HEK293 (cell line): Measurements from ENCODE around the gene EXOSC5.

Experiments used
- CTCF ChIA-PET: fragments of 350-600 bp; formaldehyde crosslinking; extraction: SDS; loops from one replicate; lab custom pipeline; 2021; ENCODE audit warnings: antibody characterized with exemption; lab: Yijun Ruan, JAX
- POLR2A ChIA-PET: fragments of 300-600 bp; formaldehyde crosslinking; extraction: SDS; loops from one replicate; lab custom pipeline; 2020; ENCODE audit warnings: antibody characterized with exemption, inconsistent platforms; lab: Yijun Ruan, JAX
- H3K27ac ChIP-seq: fragments of 200-500 bp; sonication (Bioruptor generic); 2 replicates; pipeline ENCODE4 v1.5.1; 2014; ENCODE audit warnings: low read depth, low read length, control low read depth, inconsistent platforms; ENCODE audit errors: extremely low read depth
- H3K36me3 ChIP-seq, 2 experiments: fragments of 200-500 bp in 1 of 2; sonication (Bioruptor generic) in 1 of 2; 1 replicate in 1 of 2; 2 replicates in 1 of 2; pipeline ENCODE4 v1.5.1; 2014 to 2017; ENCODE audit warnings: inconsistent platforms in 2 of 2, low read length in 2 of 2; ENCODE audit not compliant: control insufficient read depth in 2 of 2, insufficient read depth in 1 of 2
- H3K4me1 ChIP-seq: fragments of 200-500 bp; sonication (Bioruptor generic); 2 replicates; pipeline ENCODE4 v1.5.1; 2014; ENCODE audit warnings: mild to moderate bottlenecking, low read length, inconsistent platforms; ENCODE audit not compliant: control insufficient read depth, insufficient read depth
- H3K4me3 ChIP-seq: 2 replicates; pipeline ENCODE4 v1.5.1; 2011; ENCODE audit warnings: low read depth, mild to moderate bottlenecking, control low read depth, low read length, moderate library complexity
- H3K9me3 ChIP-seq: fragments of 200-500 bp; sonication (Bioruptor generic); 2 replicates; pipeline ENCODE4 v1.5.1; 2014; ENCODE audit warnings: low read depth, low read length, inconsistent platforms; ENCODE audit not compliant: control insufficient read depth, insufficient read depth
- BCL11B ChIP-seq: fragments of 450-650 bp; formaldehyde crosslinking; IDR thresholded peaks from 2 replicates; pipeline ENCODE4 v1.5.1; 2016; ENCODE audit warnings: low read depth, missing biosample characterization, missing genetic modification characterization
- GLI2 ChIP-seq: fragments of 450-650 bp; formaldehyde crosslinking; IDR thresholded peaks from 2 replicates; pipeline ENCODE4; 2017; ENCODE audit warnings: missing biosample characterization, missing genetic modification characterization, low read depth, borderline replicate concordance
- GLIS1 ChIP-seq: fragments of 450-650 bp; formaldehyde crosslinking; IDR thresholded peaks from 2 replicates; pipeline ENCODE4 v1.5.1; 2016; ENCODE audit warnings: missing biosample characterization, missing genetic modification characterization
- GLIS2 ChIP-seq: fragments of 450-650 bp; formaldehyde crosslinking; IDR thresholded peaks from 2 replicates; pipeline ENCODE4 v1.5.1; 2016; ENCODE audit warnings: missing biosample characterization, missing genetic modification characterization
- KLF16 ChIP-seq: fragments of 450-650 bp; formaldehyde crosslinking; IDR thresholded peaks from 2 replicates; pipeline ENCODE4 v1.5.1; 2017; ENCODE audit warnings: missing biosample characterization, missing genetic modification characterization
- KLF9 ChIP-seq: fragments of 450-650 bp; formaldehyde crosslinking; IDR thresholded peaks from 2 replicates; pipeline ENCODE4 v1.5.1; 2016; ENCODE audit warnings: missing biosample characterization, missing genetic modification characterization, low read depth
- MZF1 ChIP-seq: fragments of 450-650 bp; formaldehyde crosslinking; IDR thresholded peaks from 2 replicates; pipeline ENCODE4 v1.5.1; 2017; ENCODE audit warnings: missing biosample characterization, missing genetic modification characterization, borderline replicate concordance
- PATZ1 ChIP-seq: fragments of 450-650 bp; formaldehyde crosslinking; IDR thresholded peaks from 2 replicates; pipeline ENCODE4 v1.5.1; 2016; ENCODE audit warnings: missing biosample characterization, missing genetic modification characterization
- PRDM1 ChIP-seq: fragments of 450-650 bp; formaldehyde crosslinking; IDR thresholded peaks from 2 replicates; pipeline ENCODE4; 2016; ENCODE audit warnings: missing biosample characterization, missing genetic modification characterization
- PRDM10 ChIP-seq: fragments of 450-650 bp; formaldehyde crosslinking; IDR thresholded peaks from 2 replicates; pipeline ENCODE4 v1.5.1; 2016; ENCODE audit warnings: missing biosample characterization, missing genetic modification characterization
- SP3 ChIP-seq: fragments of 450-650 bp; formaldehyde crosslinking; IDR thresholded peaks from 2 replicates; pipeline ENCODE4 v1.5.1; 2016; ENCODE audit warnings: missing biosample characterization, missing genetic modification characterization
- SP7 ChIP-seq: fragments of 450-650 bp; formaldehyde crosslinking; IDR thresholded peaks from 2 replicates; pipeline ENCODE4 v1.5.1; 2016; ENCODE audit warnings: missing biosample characterization, missing genetic modification characterization
- ZBTB10 ChIP-seq: fragments of 450-650 bp; formaldehyde crosslinking; IDR thresholded peaks from 2 replicates; pipeline ENCODE4 v1.5.1; 2016; ENCODE audit warnings: missing biosample characterization, missing genetic modification characterization
- ZNF2 ChIP-seq: fragments of 450-650 bp; formaldehyde crosslinking; IDR thresholded peaks from 2 replicates; pipeline ENCODE4 v1.5.1; 2016; ENCODE audit warnings: missing biosample characterization, missing genetic modification characterization
- ZNF23 ChIP-seq: fragments of 450-650 bp; formaldehyde crosslinking; IDR thresholded peaks from 2 replicates; pipeline ENCODE4 v1.5.1; 2016; ENCODE audit warnings: missing biosample characterization, missing genetic modification characterization, borderline replicate concordance
- ZNF311 ChIP-seq: fragments of 450-650 bp; formaldehyde crosslinking; IDR thresholded peaks from 2 replicates; pipeline ENCODE4 v1.5.1; 2017; ENCODE audit warnings: missing biosample characterization, missing genetic modification characterization, borderline replicate concordance
- ZNF366 ChIP-seq: fragments of 450-650 bp; formaldehyde crosslinking; conservative IDR thresholded peaks from 2 replicates; pipeline ENCODE4 v1.5.1; 2016; ENCODE audit warnings: missing biosample characterization, missing genetic modification characterization
- ZNF423 ChIP-seq: fragments of 450-650 bp; formaldehyde crosslinking; IDR thresholded peaks from 2 replicates; pipeline ENCODE4 v1.5.1; 2016; ENCODE audit warnings: missing biosample characterization, missing genetic modification characterization
- ZNF561 ChIP-seq: fragments of 450-650 bp; IDR thresholded peaks from 2 replicates; pipeline ENCODE4 v1.5.1; 2018; ENCODE audit warnings: missing biosample characterization, missing genetic modification characterization, borderline replicate concordance
- ZNF629 ChIP-seq: fragments of 450-650 bp; formaldehyde crosslinking; IDR thresholded peaks from 2 replicates; pipeline ENCODE4 v1.5.1; 2017; ENCODE audit warnings: missing biosample characterization, missing genetic modification characterization
- TF ChIP-seq, protein P1 (sequence below): fragments of 450-650 bp; formaldehyde crosslinking; IDR thresholded peaks from 2 replicates; pipeline ENCODE4 v1.5.1; 2016; ENCODE audit warnings: missing biosample characterization, missing genetic modification characterization

The EXOSC5 gene

GRCh38 chr19:41352279-41352608, 44.9 kb downstream of the EXOSC5 start:
- Histone ChIP-seq H3K36me3 (peaks cover 8 to 13% of the 10 kb centered on the region in 2 experiments; a peak in 2 of 3 replicates), H3K4me1 (peaks cover 5% of the 10 kb centered on the region; the same call in 1 of the 2 replicates), H3K9me3 (no peaks in the 10 kb centered on the region)
- CTCF ChIA-PET: interaction anchor here (0.5 to 5.3 kb wide), 17 partner anchors 12 to 717 kb away, joined by 3 to 64 read pairs (median 4); partner anchors contain the start of genes B9D2 and DMAC2
- TF ChIP-seq PATZ1 (tag by site-specific recombination) (peak; percentile 71), ZNF23 (tag by site-specific recombination) (0 out of 2 replicates have a peak, but pooled peaks have one; percentile 27), ZNF423 (tag by site-specific recombination) (peak; percentile 12; the same call in 1 of the 2 replicates), GLI2 (tag by site-specific recombination) (no peak), PRDM1 (peak; percentile 3; the same call in 1 of the 2 replicates), ZNF311 (tag by site-specific recombination) (no peak), BCL11B (tag by site-specific recombination) (peak; percentile 35; the same call in 1 of the 2 replicates), PRDM10 (tag by site-specific recombination) (peak; percentile 99), ZNF629 (tag by site-specific recombination) (0 out of 2 replicates have a peak, but pooled peaks have one; percentile 38)
- TF ChIP-seq, protein P1, sequence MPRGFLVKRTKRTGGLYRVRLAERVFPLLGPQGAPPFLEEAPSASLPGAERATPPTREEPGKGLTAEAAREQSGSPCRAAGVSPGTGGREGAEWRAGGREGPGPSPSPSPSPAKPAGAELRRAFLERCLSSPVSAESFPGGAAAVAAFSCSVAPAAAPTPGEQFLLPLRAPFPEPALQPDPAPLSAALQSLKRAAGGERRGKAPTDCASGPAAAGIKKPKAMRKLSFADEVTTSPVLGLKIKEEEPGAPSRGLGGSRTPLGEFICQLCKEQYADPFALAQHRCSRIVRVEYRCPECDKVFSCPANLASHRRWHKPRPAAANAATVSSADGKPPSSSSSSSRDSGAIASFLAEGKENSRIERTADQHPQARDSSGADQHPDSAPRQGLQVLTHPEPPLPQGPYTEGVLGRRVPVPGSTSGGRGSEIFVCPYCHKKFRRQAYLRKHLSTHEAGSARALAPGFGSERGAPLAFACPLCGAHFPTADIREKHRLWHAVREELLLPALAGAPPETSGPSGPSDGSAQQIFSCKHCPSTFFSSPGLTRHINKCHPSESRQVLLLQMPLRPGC (tag by site-specific recombination): no peak
- TF ChIP-seq, all 188 proteins: peak for 7
- POLR2A ChIA-PET: interaction anchor here (0.8 to 3.1 kb wide), 13 partner anchors 12 to 87 kb away, joined by 3 to 73 read pairs (median 5); partner anchors contain the start of genes B9D2, DMAC2, HNRNPUL1 and TMEM91
- peak overlapping the region; percentile 43 for H3K4me3 ChIP-seq
- peak overlapping the region; percentile 77; the same call in 1 of the 2 replicates for H3K27ac ChIP-seq

DNA sequence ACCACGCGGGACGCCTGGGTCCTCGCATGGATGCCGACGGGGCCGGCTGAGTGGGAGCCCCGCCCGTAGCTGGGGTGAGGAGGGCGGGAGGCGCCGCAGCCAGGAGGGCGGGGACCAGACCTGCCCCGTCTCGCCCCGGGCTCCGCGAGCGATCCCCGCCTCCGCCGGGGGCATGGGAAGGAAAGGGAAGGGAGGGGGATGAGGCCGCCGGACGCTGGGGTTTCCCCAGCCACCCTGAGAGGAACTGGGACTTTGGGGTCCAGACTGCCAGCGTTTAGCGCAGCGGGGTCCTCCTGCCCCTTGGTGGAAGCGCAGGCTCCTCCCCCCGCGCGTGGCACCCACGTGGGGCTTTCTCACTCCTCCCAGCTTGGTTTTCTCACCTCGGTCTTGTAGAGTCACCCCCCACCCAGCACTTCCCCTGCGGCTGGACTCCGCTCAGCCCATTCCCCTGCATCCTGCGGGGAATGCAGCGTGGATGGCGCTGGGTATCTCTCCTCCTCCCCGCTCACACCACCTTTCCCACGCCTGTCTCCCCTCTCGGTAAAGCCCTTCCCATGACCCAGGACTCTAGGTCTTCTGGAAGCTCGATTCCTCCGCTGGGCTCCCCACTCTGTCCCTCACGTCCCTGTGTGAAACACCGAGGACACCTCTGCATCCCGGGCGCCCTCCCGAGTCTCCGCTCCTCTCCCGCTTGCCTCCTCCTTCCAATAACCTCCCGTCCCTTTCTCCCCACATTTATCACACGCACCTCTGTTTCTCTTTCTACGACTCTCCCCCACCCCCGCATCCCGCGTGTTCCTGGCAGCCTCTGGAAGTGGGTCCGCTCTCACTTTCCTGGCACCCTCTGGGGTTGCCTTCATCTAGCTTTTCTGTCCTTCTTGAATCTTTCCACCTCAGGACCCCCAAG, 45.6 kb downstream of the EXOSC5 start:
- Histone ChIP-seq H3K4me1 (peaks cover 5% of the 10 kb centered on the region; the same call in 1 of the 2 replicates), H3K36me3 (peaks cover 14% of the 10 kb centered on the region in 2 experiments; a peak in 2 of 3 replicates), H3K27ac (peak overlapping the region; percentile 21; the same call in 1 of the 2 replicates), H3K9me3 (no peaks in the 10 kb centered on the region), H3K4me3 (peak overlapping the region; percentile 43)
- CTCF ChIA-PET: interaction anchor here (0.5 to 5.3 kb wide), 18 partner anchors 12 to 717 kb away, joined by 3 to 64 read pairs (median 4); partner anchors contain the start of genes B9D2, DMAC2 and RAB4B
- POLR2A ChIA-PET: interaction anchor here (0.6 to 3.1 kb wide), 14 partner anchors 11 to 88 kb away, joined by 3 to 73 read pairs (median 4); partner anchors contain the start of genes B9D2, DMAC2 and HNRNPUL1
- TF ChIP-seq KLF16 (tag by site-specific recombination) (0 out of 2 replicates have a peak, but pooled peaks have one; percentile 71), ZNF366 (tag by site-specific recombination) (peak; percentile 55; the same call in 1 of the 2 replicates), MZF1 (peak; percentile 64; the same call in 1 of the 2 replicates), ZNF561 (tag by site-specific recombination) (0 out of 2 replicates have a peak, but pooled peaks have one; percentile 40), SP3 (peak; percentile 87), ZBTB10 (tag by site-specific recombination) (0 out of 2 replicates have a peak, but pooled peaks have one; percentile 26), GLIS2 (tag by site-specific recombination) (peak; percentile 85), GLIS1 (peak; percentile 91), KLF9 (tag by site-specific recombination) (peak; percentile 84), SP7 (tag by site-specific recombination) (peak; percentile 81), ZNF2 (tag by site-specific recombination) (peak; percentile 20; the same call in 1 of the 2 replicates)
